ENCODE measurements around the gene CCDC40.

Gene CCDC40

DNA sequence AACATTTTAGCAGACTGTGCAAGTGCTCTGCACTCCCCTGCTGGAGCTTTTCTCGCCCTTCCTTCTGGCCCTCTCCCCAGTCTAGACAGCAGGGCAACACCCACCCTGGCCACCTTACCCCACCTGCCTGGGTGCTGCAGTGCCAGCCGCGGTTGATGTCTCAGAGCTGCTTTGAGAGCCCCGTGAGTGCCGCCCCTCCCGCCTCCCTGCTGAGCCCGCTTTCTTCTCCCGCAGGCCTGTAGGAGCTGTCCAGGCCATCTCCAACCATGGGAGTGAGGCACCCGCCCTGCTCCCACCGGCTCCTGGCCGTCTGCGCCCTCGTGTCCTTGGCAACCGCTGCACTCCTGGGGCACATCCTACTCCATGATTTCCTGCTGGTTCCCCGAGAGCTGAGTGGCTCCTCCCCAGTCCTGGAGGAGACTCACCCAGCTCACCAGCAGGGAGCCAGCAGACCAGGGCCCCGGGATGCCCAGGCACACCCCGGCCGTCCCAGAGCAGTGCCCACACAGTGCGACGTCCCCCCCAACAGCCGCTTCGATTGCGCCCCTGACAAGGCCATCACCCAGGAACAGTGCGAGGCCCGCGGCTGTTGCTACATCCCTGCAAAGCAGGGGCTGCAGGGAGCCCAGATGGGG lies 68.0 kb downstream of the CCDC40 start:
- no peak for FAIRE-seq

DNA sequence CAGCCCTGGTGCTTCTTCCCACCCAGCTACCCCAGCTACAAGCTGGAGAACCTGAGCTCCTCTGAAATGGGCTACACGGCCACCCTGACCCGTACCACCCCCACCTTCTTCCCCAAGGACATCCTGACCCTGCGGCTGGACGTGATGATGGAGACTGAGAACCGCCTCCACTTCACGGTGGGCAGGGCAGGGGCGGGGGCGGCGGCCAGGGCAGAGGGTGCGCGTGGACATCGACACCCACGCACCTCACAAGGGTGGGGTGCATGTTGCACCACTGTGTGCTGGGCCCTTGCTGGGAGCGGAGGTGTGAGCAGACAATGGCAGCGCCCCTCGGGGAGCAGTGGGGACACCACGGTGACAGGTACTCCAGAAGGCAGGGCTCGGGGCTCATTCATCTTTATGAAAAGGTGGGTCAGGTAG lies 68.5 kb downstream of the CCDC40 start:
- no peak for FAIRE-seq

DNA sequence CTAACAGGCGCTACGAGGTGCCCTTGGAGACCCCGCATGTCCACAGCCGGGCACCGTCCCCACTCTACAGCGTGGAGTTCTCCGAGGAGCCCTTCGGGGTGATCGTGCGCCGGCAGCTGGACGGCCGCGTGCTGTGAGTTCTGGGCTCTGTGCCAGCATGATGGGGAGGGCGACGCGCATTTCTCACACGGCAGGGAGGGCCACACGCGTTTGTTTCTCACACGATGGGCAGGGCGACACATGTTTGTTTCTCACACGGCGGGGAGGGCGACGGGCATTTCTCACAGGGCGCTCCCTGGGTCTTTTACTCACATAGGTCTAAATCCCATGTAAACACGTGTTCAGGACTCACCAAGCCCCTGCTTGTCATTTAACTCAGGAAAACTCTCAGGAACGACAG lies 69.3 kb downstream of the CCDC40 start:
- no peak for FAIRE-seq

DNA sequence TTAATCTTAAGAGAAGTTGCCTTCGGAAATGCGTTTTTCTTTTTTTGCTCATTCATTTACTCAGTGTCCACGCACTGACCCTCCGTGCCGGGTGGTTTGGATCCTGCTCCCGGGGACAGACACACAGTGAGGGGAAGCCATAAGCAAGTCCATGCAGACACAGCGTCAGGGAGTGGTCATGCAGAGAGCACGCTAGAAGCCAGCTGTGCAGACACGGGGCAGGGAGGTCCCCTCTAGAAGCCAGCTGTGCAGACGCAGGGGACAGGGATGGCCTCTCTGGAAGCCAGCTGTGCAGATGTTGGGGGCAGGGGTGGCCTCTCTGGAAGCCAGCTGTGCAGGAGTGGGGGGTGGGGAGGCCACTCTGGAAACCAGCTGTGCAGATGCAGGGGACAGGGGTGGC lies 69.7 kb downstream of the CCDC40 start:
- no peak for FAIRE-seq

DNA sequence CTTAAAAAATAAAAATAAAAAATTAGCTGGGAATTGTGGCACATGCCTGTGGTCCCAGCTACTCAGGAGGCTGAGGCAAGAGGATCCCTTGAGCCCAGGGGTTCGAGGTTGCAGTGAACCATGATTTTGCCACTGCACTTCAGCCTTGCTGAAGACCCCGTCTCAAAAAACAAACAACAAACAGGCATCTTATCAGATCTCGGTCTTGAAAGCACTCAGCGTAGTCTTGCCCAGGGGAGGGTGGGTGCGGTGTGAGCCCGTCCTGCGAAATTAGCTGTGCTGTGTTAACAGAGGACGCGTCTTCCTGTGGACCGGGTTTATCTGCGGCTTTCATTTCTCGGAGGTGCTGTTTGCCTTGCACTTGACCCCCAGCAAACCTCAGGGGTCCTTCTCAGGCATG lies 70.3 kb downstream of the CCDC40 start:
- FAIRE-seq = no peak

DNA sequence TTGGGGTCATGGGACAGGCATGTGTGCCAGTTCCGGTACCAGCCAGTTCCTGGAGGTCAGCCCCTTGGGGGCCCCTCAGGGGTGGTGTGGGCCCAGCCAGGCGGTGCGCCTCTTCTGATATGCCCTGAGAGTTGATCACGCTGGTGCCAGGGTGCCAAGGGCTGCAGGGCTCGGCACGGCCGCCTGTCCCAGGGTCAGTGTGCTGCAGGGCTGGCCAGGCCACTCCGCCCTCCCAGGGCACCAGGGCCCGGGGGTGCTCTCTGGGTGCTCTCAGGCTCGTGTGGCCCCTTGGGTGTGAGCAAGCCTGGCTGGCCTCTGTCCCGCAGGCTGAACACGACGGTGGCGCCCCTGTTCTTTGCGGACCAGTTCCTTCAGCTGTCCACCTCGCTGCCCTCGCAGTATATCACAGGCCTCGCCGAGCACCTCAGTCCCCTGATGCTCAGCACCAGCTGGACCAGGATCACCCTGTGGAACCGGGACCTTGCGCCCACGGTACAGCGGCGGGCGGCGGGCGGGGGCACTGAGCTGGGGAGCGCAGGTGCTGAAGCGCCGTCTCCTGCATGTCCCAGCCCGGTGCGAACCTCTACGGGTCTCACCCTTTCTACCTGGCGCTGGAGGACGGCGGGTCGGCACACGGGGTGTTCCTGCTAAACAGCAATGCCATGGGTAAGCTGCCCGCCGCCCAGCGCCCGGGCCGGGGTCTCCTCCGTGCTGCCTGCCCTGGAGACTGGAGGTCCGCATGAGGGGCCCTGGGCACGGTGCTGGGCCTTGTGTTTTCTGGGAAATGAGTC lies 71.0 kb downstream of the CCDC40 start:
- FAIRE-seq = no peak

DNA sequence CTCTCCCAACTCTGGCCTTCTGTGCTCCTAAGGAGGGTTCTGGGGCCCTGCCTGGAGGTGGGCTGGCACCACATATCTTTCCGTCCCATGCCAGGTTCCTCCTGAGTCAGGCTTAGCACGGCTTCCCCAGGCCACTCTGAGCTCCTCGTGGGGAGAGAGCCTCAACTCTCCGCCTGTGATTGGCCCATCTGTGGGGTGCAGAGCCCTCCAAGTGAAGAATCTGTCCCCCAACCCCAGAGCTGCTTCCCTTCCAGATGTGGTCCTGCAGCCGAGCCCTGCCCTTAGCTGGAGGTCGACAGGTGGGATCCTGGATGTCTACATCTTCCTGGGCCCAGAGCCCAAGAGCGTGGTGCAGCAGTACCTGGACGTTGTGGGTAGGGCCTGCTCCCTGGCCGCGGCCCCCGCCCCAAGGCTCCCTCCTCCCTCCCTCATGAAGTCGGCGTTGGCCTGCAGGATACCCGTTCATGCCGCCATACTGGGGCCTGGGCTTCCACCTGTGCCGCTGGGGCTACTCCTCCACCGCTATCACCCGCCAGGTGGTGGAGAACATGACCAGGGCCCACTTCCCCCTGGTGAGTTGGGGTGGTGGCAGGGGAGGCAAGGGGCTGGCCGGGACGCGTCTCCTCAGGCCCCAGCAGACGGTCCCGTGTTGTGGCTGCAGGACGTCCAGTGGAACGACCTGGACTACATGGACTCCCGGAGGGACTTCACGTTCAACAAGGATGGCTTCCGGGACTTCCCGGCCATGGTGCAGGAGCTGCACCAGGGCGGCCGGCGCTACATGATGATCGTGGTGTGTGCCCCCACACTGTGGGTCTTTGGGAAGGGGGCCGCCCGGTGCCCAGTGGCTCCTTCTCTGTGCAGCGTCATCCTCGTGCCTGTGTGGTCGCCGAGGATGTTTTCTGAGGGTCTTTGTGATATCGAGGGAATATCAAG lies 71.9 kb downstream of the CCDC40 start:
- FAIRE-seq = no peak

DNA sequence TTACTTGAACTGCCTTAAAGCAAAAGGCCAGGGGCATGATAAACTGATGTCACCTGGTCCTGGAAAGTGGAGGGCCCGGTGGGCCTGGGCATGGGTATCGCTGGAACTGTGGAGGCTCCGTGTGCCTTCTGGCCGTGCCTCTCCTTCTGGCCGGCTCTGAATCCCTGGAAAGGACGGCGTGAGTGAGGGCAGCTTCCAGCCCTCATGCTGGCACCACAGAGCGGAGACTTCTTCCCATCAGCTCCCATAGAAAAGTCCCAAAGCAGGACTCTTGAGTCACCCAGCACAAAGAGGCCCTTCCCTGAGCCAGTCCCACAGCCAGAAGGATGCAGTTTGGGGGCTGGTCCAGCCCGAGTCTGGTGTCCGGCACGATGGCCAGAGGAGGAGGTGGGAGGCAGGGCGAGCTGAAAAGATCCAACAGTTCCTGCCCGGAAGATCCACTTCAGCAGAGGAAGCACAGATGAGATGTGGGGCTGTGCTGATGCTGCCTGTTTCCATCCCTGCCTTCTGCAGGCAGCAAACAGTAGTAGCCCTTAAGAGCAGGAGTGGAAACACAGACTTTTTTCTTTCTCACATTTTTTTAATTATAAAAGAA lies 72.7 kb downstream of the CCDC40 start:
- no peak for FAIRE-seq

DNA sequence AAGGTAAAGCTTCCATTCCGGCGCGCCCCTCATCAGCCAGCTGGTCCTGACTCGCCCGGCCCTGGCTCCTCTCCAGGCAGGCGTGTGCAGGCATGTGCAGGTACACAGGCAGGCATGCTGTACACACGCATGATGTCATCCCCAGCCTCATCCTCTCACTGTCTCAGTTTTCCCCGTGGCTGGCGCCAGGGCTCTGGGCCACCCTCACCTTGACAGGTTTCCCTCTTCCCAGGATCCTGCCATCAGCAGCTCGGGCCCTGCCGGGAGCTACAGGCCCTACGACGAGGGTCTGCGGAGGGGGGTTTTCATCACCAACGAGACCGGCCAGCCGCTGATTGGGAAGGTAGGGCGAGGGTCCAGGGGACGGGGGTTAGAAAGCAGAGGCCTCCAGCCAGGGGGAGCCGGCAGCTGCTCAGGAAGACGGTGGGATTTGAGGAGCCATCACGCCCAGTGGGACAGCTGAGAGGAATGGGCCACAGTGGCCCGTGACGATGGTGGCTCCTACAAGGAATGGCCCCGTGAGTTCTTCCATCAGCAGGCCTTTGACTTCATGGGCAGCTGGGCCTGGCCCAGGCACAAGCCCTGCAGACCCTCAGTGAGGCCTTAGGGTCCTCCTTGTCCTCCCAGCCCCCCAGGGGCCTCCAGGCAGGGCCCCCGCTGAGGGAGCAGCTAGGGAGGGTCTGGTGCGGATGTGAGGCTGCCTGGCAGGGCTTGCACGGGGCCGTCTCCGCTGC lies 73.4 kb downstream of the CCDC40 start:
- no peak for FAIRE-seq

DNA sequence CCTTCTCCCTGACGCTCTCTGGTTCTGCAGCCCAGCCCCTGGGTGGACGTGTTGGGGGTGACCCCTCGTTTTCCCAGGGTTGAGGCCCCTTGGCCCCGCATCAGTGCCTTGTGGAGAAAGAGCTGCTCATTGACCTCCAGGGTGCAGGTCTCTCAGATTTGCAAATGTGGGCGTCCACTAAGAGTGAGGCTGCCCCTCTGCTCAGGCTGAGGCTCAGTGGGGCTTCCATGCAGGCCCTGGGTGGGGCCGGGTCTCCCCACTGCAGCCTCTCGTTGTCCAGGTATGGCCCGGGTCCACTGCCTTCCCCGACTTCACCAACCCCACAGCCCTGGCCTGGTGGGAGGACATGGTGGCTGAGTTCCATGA lies 74.0 kb downstream of the CCDC40 start:
- no peak for FAIRE-seq

DNA sequence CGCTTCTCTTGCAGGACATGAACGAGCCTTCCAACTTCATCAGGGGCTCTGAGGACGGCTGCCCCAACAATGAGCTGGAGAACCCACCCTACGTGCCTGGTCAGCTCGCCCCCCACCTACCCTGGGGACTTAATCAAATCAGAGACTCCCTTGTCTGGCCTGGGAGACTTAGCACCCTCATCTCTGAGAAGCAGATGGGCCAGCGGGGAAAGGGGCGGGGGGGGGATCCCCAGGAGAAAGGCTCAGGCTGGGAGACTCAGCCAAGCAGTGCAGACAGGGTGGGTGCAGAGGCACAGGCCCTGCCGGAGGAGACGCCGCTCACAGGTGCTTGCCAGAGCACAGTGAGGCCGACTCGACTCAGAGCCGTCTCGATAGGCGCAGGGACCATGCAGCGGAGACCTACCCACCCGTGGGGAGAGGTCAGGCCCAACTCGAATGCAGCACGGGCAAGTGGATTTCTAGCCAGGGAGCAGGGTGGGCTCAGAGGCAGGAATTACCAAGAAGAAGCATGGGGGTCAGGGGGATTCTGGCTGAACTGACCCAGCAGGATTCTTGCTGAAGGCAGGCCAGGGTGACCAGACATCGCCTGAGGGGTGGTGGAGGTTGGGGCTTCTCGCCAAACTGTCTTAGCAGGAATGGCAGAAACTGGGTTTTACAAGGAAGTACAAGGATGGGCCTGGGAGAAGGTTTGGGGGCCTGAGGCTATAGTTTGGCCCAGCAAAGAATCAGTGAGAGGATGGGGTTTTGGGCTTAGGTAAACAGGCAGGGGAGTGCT lies 74.7 kb downstream of the CCDC40 start:
- FAIRE-seq = no peak

DNA sequence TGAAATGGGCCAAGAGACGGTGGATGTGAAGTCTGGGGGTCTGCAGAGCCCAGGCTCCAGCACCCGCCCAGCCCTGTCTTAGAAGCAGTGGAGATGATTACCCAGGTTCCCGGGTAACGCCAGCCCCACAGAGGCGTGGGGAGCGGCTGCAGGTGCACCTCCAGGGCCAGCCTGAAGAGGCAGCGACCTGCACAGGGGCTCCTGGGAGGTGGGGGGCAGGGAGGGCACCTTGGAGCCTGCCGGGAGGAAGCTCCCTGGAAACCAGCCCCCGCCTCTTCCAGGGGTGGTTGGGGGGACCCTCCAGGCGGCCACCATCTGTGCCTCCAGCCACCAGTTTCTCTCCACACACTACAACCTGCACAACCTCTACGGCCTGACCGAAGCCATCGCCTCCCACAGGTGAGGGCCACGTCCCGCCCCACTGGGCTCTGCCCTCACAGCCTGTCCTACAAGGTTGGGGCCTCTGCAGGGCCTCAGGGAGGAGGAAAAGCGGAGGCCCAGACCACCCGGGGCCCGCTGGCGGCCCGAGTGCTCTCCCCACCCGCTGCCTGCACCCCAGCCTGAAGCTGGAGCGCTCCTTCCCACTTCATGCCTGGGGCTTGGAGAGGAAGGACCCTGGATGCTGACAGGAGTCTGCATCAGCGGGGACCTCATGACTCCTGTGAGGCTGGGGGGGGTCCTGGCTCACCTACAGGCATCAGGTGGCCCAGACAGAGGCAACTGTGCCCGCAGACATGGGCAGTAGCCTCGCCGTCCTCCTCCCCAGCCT lies 75.4 kb downstream of the CCDC40 start:
- no peak for FAIRE-seq

DNA sequence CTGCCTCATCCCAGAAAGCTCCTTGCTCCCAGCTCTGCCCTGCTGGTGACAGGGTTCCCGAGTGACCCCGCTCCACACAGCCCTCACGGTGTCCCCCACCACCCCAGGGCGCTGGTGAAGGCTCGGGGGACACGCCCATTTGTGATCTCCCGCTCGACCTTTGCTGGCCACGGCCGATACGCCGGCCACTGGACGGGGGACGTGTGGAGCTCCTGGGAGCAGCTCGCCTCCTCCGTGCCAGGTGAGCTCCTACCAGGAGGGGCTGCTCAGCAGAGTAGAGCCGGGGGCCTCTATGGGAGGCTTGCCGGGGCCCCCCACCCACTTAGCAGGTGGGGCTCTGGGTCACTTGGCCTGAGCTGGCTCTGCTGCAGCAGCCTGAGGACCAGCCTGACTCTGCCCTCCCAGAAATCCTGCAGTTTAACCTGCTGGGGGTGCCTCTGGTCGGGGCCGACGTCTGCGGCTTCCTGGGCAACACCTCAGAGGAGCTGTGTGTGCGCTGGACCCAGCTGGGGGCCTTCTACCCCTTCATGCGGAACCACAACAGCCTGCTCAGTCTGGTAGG lies 76.1 kb downstream of the CCDC40 start:
- FAIRE-seq = no peak

DNA sequence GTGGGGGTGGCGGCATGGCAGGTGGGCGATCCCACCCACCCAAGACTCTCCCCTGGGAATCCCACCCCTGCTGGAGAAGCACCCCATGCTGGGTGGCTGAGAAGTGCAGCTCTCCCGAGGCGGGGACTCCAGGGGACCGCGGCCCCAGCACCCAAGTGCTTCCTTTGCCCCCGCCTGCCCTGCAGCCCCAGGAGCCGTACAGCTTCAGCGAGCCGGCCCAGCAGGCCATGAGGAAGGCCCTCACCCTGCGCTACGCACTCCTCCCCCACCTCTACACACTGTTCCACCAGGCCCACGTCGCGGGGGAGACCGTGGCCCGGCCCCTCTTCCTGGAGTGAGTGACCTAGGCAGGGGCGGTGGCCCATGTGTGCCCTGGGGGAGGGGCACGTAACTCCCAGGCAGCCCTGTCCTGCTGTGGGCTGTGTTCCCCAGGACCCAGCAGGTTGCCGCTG lies 76.6 kb downstream of the CCDC40 start:
- FAIRE-seq = no peak

DNA sequence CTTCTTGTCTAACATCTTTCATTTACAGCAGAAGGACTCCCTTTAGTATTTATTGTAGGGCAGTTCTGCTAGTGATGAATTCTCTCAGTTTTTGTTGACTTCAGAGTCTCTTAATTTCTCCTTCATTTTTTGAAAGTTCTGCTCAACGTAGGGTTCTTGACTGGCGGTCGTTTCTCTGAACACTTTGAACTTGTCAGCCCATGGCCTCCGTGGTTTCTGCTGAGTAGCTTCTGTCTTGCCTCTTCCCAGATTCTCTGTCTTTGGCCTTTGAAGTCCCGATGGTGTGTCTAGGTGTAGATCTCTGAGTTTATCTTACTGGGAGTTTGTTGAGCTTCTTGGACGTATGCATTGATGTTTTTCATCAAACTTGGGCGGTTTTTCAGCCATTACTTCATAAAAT lies 78.3 kb downstream of the CCDC40 start:
- no peak for FAIRE-seq

DNA sequence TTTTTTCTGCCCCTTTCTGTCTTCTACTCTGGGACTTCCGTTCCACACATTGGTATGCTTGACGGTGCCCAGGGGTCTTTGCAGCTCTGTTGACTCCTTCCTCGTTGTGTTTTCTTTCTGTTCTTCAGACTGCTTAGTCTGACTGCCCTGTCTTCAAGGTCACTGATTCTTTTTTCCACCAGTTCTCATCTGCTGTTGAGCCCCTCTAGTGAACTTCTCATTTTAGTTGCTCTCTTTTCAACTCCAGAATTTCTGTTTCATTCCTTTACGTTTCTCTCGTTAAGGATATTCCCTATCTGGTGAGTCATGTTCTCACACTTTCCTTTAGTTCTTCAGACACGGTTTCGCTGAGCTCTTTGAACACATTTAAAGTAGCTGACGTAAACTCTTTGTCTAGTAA lies 78.7 kb downstream of the CCDC40 start:
- FAIRE-seq = no peak

DNA sequence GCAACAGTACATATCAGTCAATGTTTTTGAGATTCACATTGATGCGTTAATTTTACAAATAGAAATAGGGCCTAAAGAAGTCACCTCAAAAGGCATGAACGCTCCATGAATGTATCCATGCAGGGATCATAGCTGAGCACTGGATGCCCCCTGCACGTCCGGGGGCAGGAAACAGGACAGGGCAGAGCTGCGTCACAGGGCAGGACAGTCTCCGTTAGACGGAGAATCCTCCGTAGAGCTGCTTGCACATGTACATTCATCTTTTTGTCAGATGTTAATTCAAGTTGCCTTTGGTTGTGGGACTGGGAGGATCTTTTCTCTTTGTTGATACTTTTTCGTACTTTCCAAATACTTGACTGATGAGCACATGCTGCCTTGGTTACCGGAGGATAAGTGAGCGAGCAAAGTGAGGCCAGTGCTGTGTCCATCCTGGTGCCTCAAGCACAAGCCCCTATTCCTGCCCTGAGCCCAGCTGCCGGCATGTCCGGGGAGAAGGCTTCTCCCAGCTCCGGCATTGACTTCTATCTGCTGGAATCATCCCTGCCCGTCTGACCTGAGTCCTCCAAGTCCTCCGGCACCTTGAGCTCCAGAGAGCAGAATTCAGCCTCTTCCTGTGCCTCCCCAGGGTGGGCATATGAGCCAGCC lies 80.0 kb downstream of the CCDC40 start:
- no peak for FAIRE-seq

DNA sequence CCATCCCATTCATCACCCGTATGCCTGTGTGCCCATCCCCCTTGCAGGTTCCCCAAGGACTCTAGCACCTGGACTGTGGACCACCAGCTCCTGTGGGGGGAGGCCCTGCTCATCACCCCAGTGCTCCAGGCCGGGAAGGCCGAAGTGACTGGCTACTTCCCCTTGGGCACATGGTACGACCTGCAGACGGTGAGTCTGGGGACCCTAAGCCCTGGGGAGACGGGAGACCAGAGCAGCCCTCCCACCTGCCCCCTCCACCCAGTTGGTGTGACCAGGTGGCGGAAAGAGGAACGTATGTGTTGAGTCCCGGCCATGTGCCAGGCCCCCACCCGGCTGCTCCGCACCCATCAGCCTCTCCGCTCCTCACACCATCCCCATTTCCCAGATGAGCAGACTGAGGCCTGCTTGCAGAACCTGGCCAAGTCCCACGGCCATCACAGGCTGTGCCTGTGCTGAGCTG lies 80.5 kb downstream of the CCDC40 start:
- no peak for FAIRE-seq

DNA sequence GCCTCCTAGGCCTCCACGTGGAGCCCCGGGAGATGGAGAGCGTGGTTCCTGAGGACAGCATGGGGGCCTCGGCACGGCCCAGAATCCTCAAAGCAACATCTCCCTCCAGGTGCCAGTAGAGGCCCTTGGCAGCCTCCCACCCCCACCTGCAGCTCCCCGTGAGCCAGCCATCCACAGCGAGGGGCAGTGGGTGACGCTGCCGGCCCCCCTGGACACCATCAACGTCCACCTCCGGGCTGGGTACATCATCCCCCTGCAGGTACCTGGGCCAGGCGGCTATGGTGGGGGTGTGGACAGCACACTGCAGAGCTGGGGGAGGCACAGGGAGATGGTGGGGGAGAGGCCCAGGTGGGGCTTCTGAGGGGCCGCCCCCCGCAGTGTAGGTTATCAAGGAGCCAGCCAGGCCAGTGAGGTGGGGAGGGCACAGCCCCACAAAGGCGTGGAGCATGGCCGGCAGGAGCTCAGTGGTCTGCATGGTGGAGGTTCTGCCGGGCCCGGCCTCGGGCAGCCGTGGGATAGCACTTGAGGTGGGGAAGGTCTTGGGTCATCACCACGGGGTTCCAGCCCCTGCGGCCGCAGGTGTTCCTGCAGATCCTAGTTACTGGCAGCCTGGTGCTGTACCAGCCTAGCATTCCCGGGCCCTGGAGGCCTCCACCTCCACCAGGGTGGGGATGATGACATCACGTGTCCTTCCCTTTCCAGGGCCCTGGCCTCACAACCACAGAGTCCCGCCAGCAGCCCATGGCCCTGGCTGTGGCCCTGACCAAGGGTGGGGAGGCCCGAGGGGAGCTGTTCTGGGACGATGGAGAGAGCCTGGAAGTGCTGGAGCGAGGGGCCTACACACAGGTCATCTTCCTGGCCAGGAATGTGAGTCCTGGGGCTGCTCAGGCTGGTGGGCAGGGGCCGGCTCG lies 81.3 kb downstream of the CCDC40 start:
- FAIRE-seq = no peak
